ENCODE data around the gene ARSB. TPM values are rescaled to one million over a fixed set of nuclear protein-coding genes. Genes with fewer than 3 reads are reported as not detected.
A peak's percentile ranks its signal among the peaks of the same experiment; 100 is the strongest.

The ARSB gene
- total and polyA plus RNA-seq, 4 donors, result 19.8 to 21.8 (median 20.9) TPM

DNA sequence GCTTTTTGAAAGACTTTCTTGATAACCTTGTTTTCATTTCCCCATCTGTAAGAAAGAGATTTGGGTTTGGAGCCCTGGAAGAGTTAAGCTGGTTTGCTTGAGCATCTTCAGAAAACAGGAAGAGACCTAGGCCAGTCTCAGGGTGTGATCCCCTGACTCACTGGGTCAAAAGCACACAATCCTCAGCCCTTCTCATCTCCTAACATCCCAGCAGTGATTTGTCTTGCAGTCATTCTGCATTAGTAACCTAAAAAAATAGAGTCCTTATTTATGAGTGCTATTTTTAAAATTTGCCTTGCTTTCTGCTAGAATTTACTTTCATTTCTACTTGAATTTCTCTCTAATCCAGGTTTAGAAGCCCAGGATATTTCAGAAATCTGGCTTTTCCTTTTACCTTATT is 16.4 kb upstream of the ARSB start:
- H3K27me3 ChIP-seq (ENCODE audit: control insufficient read depth, insufficient read depth, low read length), result no peaks in the 10 kb centered on the region
- no peaks in the 10 kb centered on the region for H3K4me1 ChIP-seq (ENCODE audit: control insufficient read depth, insufficient read depth, low read length)
- no peak overlapping the region for H3K4me3 ChIP-seq (ENCODE audit: low read depth, low read length)
- H3K27ac ChIP-seq (ENCODE audit: low read depth, low read length), result no peak overlapping the region
- H3K9me3 ChIP-seq (ENCODE audit: control insufficient read depth, insufficient read depth, low read length), result no peaks in the 10 kb centered on the region
- no peaks in the 10 kb centered on the region for H3K36me3 ChIP-seq (ENCODE audit: control insufficient read depth, insufficient read depth, low read length)
- no peak for DNase-seq (ENCODE audit: low read depth in 4 of 6, low spot score in 6 of 6)

- Histone ChIP-seq H3K27me3 (ENCODE audit: control insufficient read depth, insufficient read depth, low read length) (no peaks in the 10 kb centered on the region), H3K4me3 (ENCODE audit: low read depth, low read length) (no peak overlapping the region), H3K9me3 (ENCODE audit: control insufficient read depth, insufficient read depth, low read length) (no peaks in the 10 kb centered on the region), H3K27ac (ENCODE audit: low read depth, low read length) (no peak overlapping the region), H3K36me3 (ENCODE audit: control insufficient read depth, insufficient read depth, low read length) (no peaks in the 10 kb centered on the region), H3K4me1 (ENCODE audit: control insufficient read depth, insufficient read depth, low read length) (no peaks in the 10 kb centered on the region)
- no peak for DNase-seq (ENCODE audit: low read depth in 4 of 6, low spot score in 6 of 6)
- WGBS (ENCODE audit: insufficient coverage), result no CpG with 5 or more reads among the region's 2 CpGs
These were observed 12.0 kb upstream of the ARSB start for GRCh38 chr5:78997090-78997489.

GRCh38 chr5:78995521-78996007 is 10.5 kb upstream of the ARSB start:
- Histone ChIP-seq H3K4me1 (ENCODE audit: control insufficient read depth, insufficient read depth, low read length) (no peaks in the 10 kb centered on the region), H3K27me3 (ENCODE audit: control insufficient read depth, insufficient read depth, low read length) (no peaks in the 10 kb centered on the region), H3K36me3 (ENCODE audit: control insufficient read depth, insufficient read depth, low read length) (no peaks in the 10 kb centered on the region), H3K4me3 (ENCODE audit: low read depth, low read length) (no peak overlapping the region), H3K27ac (ENCODE audit: low read depth, low read length) (no peak overlapping the region), H3K9me3 (ENCODE audit: control insufficient read depth, insufficient read depth, low read length) (no peaks in the 10 kb centered on the region)
- no peak for DNase-seq (ENCODE audit: low read depth in 4 of 6, low spot score in 6 of 6)
- WGBS (ENCODE audit: insufficient coverage), result 85% methylated on average over 2 of the region's 2 CpGs

- H3K4me3 ChIP-seq (ENCODE audit: low read depth, low read length), result no peak overlapping the region
- H3K4me1 ChIP-seq (ENCODE audit: control insufficient read depth, insufficient read depth, low read length), result no peaks in the 10 kb centered on the region
- H3K36me3 ChIP-seq (ENCODE audit: control insufficient read depth, insufficient read depth, low read length), result no peaks in the 10 kb centered on the region
- no peak for DNase-seq (ENCODE audit: low read depth in 4 of 6, low spot score in 6 of 6)
- H3K9me3 ChIP-seq (ENCODE audit: control insufficient read depth, insufficient read depth, low read length), result no peaks in the 10 kb centered on the region
- no peaks in the 10 kb centered on the region for H3K27me3 ChIP-seq (ENCODE audit: control insufficient read depth, insufficient read depth, low read length)
- no peak overlapping the region for H3K27ac ChIP-seq (ENCODE audit: low read depth, low read length)
These were observed 8.1 kb upstream of the ARSB start for GRCh38 chr5:78993165-78993564.

GRCh38 chr5:78992146-78992545 is 7.0 kb upstream of the ARSB start:
- Histone ChIP-seq H3K4me3 (ENCODE audit: low read depth, low read length) (no peak overlapping the region), H3K27ac (ENCODE audit: low read depth, low read length) (no peak overlapping the region), H3K9me3 (ENCODE audit: control insufficient read depth, insufficient read depth, low read length) (no peaks in the 10 kb centered on the region), H3K4me1 (ENCODE audit: control insufficient read depth, insufficient read depth, low read length) (no peaks in the 10 kb centered on the region), H3K36me3 (ENCODE audit: control insufficient read depth, insufficient read depth, low read length) (no peaks in the 10 kb centered on the region), H3K27me3 (ENCODE audit: control insufficient read depth, insufficient read depth, low read length) (no peaks in the 10 kb centered on the region)
- no peak for DNase-seq (ENCODE audit: low read depth in 4 of 6, low spot score in 6 of 6)
- WGBS (ENCODE audit: insufficient coverage), result no CpG with 5 or more reads among the region's 2 CpGs

GRCh38 chr5:78989080-78989479 is 4.0 kb upstream of the ARSB start:
- Histone ChIP-seq H3K4me1 (ENCODE audit: control insufficient read depth, insufficient read depth, low read length) (peaks cover 4% of the 10 kb centered on the region), H3K27me3 (ENCODE audit: control insufficient read depth, insufficient read depth, low read length) (no peaks in the 10 kb centered on the region), H3K9me3 (ENCODE audit: control insufficient read depth, insufficient read depth, low read length) (no peaks in the 10 kb centered on the region), H3K36me3 (ENCODE audit: control insufficient read depth, insufficient read depth, low read length) (no peaks in the 10 kb centered on the region), H3K4me3 (ENCODE audit: low read depth, low read length) (no peak overlapping the region), H3K27ac (ENCODE audit: low read depth, low read length) (no peak overlapping the region)
- WGBS (ENCODE audit: insufficient coverage), result 91% methylated on average over 9 of the region's 12 CpGs
- DNase-seq (ENCODE audit: low read depth in 4 of 6, low spot score in 6 of 6), result no peak

GRCh38 chr5:78985725-78986223 is 664 bp upstream of the ARSB start:
- 0% methylated on average over 2 of the region's 11 CpGs for WGBS (ENCODE audit: insufficient coverage)
- Histone ChIP-seq H3K27me3 (ENCODE audit: control insufficient read depth, insufficient read depth, low read length) (no peaks in the 10 kb centered on the region), H3K36me3 (ENCODE audit: control insufficient read depth, insufficient read depth, low read length) (no peaks in the 10 kb centered on the region), H3K27ac (ENCODE audit: low read depth, low read length) (peak overlapping the region; percentile 87), H3K9me3 (ENCODE audit: control insufficient read depth, insufficient read depth, low read length) (no peaks in the 10 kb centered on the region), H3K4me3 (ENCODE audit: low read depth, low read length) (peak overlapping the region; percentile 63), H3K4me1 (ENCODE audit: control insufficient read depth, insufficient read depth, low read length) (peaks cover 4% of the 10 kb centered on the region)
- peak in 1 of 6 donors; percentile 68 for DNase-seq (ENCODE audit: low read depth in 4 of 6, low spot score in 6 of 6)

- peak overlapping the region; percentile 63 for H3K4me3 ChIP-seq (ENCODE audit: low read depth, low read length)
- no peaks in the 10 kb centered on the region for H3K9me3 ChIP-seq (ENCODE audit: control insufficient read depth, insufficient read depth, low read length)
- DNase-seq (ENCODE audit: low read depth in 4 of 6, low spot score in 6 of 6), result peak; percentile 62 to 96 (median 80)
- peak overlapping the region; percentile 87 for H3K27ac ChIP-seq (ENCODE audit: low read depth, low read length)
- under 1% methylated on average over 79 of the region's 79 CpGs for WGBS (ENCODE audit: insufficient coverage)
- no peaks in the 10 kb centered on the region for H3K27me3 ChIP-seq (ENCODE audit: control insufficient read depth, insufficient read depth, low read length)
- peaks cover 4% of the 10 kb centered on the region for H3K4me1 ChIP-seq (ENCODE audit: control insufficient read depth, insufficient read depth, low read length)
- no peaks in the 10 kb centered on the region for H3K36me3 ChIP-seq (ENCODE audit: control insufficient read depth, insufficient read depth, low read length)
These were observed 533 bp downstream of the ARSB start for GRCh38 chr5:78984439-78985115.

- peak overlapping the region; percentile 87 for H3K27ac ChIP-seq (ENCODE audit: low read depth, low read length)
- peak in 2 of 6 donors; percentile 53 to 72 for DNase-seq (ENCODE audit: low read depth in 4 of 6, low spot score in 6 of 6)
- WGBS (ENCODE audit: insufficient coverage), result 5% methylated on average over 8 of the region's 17 CpGs
These were observed 1.3 kb downstream of the ARSB start for GRCh38 chr5:78983601-78984438.

More at GRCh38 chr5:78983601-78984438, 1.3 kb downstream of the ARSB start:
- Histone ChIP-seq H3K27me3 (ENCODE audit: control insufficient read depth, insufficient read depth, low read length) (no peaks in the 10 kb centered on the region), H3K36me3 (ENCODE audit: control insufficient read depth, insufficient read depth, low read length) (peaks cover 2% of the 10 kb centered on the region), H3K4me1 (ENCODE audit: control insufficient read depth, insufficient read depth, low read length) (peaks cover 4% of the 10 kb centered on the region), H3K9me3 (ENCODE audit: control insufficient read depth, insufficient read depth, low read length) (no peaks in the 10 kb centered on the region), H3K4me3 (ENCODE audit: low read depth, low read length) (peak overlapping the region; percentile 63)
